Omental fat pad (tissue), 4 donors: ENCODE measurements around the gene RETN. TPM values are rescaled to one million over a fixed set of nuclear protein-coding genes. Genes with fewer than 3 reads are reported as not detected.

Source experiments
- ATAC-seq: fragments of 150-250 bp; one replicate; pipeline ENCODE4 v1.9.1; 2016; ENCODE audit warnings: mild to moderate bottlenecking, moderate library complexity; ENCODE audit not compliant: low FRiP score
- DNase-seq: peaks from one replicate; pipeline ENCODE4 v3.0.0-alpha.2; 2019; ENCODE audit warnings: low spot score
- CTCF ChIP-seq, 3 donors: fragments of 450-650 bp; IDR thresholded peaks; one replicate each; pipeline ENCODE4 v1.5.1; 2016 to 2017; ENCODE audit warnings: antibody characterized with exemption in 3 of 3, mild to moderate bottlenecking in 3 of 3, moderate library complexity in 2 of 3
- total RNA-seq, 4 donors: library from RNA; depleted of rRNA; stranded (reverse); fragments of >200 nt; gene quantifications; one replicate each; pipeline ENCODE4 v1.1.0, GENCODE V29; 2016

Gene RETN
- total RNA-seq, 4 donors from 2014 or later: 1.6 TPM; not detected in 3

- DNase-seq (no peak), ATAC-seq (no peak)
- TF ChIP-seq CTCF (IDR thresholded peaks at IDR 0.05): no peak
Observed at GRCh38 chr19:7705387-7706187, 36.7 kb downstream of the RETN start.

GRCh38 chr19:7706188-7706954 lies 37.5 kb downstream of the RETN start:
- DNase-seq (no peak), ATAC-seq (no peak)
- TF ChIP-seq CTCF (IDR thresholded peaks at IDR 0.05): no peak

- DNase-seq: no peak
- no peak for ATAC-seq
- TF ChIP-seq CTCF (IDR thresholded peaks at IDR 0.05): no peak
Observed at GRCh38 chr19:7706955-7707456, 38.2 kb downstream of the RETN start.

- no peak for TF ChIP-seq CTCF (IDR thresholded peaks at IDR 0.05)
- ATAC-seq: no peak
- no peak for DNase-seq
Observed at GRCh38 chr19:7709932-7710460, 41.1 kb downstream of the RETN start.

GRCh38 chr19:7710616-7711015 lies 41.8 kb downstream of the RETN start:
- DNase-seq (no peak), ATAC-seq (no peak)
- no peak for TF ChIP-seq CTCF (IDR thresholded peaks at IDR 0.05)

- no peak for TF ChIP-seq CTCF (IDR thresholded peaks at IDR 0.05)
- no peak for ATAC-seq
Observed at GRCh38 chr19:7715671-7716070, 46.8 kb downstream of the RETN start.

More at GRCh38 chr19:7715671-7716070, 46.8 kb downstream of the RETN start:
- DNase-seq: no peak
